Esophagus (tissue), 2 donors: ENCODE data around the gene MPZL1. TPM values are rescaled to one million over a fixed set of nuclear protein-coding genes. Genes with fewer than 3 reads are reported as not detected.
A peak's percentile ranks its signal among the peaks of the same experiment; 100 is the strongest.
"Not testable (repeated sequence)": the region's sequence is repeated elsewhere in the genome, so short reads cannot be mapped to it uniquely, and the experiment has no call there.

Experiments used
- H3K27ac ChIP-seq, 2 donors: one replicate each; pipeline ENCODE4 v1.5.1; 2013; ENCODE audit warnings: low read depth in 2 of 2, mild to moderate bottlenecking in 2 of 2, inconsistent platforms in 1 of 2, low read length in 1 of 2, moderate library complexity in 1 of 2
- H3K27me3 ChIP-seq, 2 donors: one replicate each; pipeline ENCODE4 v1.6.1; 2013; ENCODE audit warnings: low read length in 2 of 2, control low read depth in 1 of 2, mild to moderate bottlenecking in 1 of 2; ENCODE audit not compliant: insufficient read depth in 2 of 2, control insufficient read depth in 1 of 2
- H3K36me3 ChIP-seq, 2 donors: one replicate each; pipeline ENCODE4 v1.6.1; 2013; ENCODE audit warnings: low read length in 1 of 2; ENCODE audit not compliant: control insufficient read depth in 2 of 2, insufficient read depth in 2 of 2
- H3K4me1 ChIP-seq, 2 donors: one replicate each; pipeline ENCODE4 v1.6.1; 2013; ENCODE audit warnings: low read length in 1 of 2; ENCODE audit not compliant: control insufficient read depth in 2 of 2, insufficient read depth in 2 of 2
- H3K4me3 ChIP-seq, 2 donors: one replicate each; pipeline ENCODE4 v1.5.1; 2013; ENCODE audit warnings: low read length in 2 of 2, mild to moderate bottlenecking in 2 of 2, low read depth in 1 of 2, moderate library complexity in 1 of 2
- H3K9me3 ChIP-seq, 2 donors: one replicate each; pipeline ENCODE4 v1.6.1; 2013; ENCODE audit warnings: mild to moderate bottlenecking in 2 of 2, low read depth in 1 of 2, low read length in 1 of 2, moderate library complexity in 1 of 2; ENCODE audit not compliant: control insufficient read depth in 2 of 2, insufficient read depth in 1 of 2
- WGBS, 2 donors: extraction: QIAGEN DNeasy Blood & Tissue Kit; methylation state at CpG; one replicate each; pipeline ENCODE4 v1.1.7; 2013; 5-methylcytosine and 5-hydroxymethylcytosine counted together
- polyA plus RNA-seq, 2 donors: library from polyadenylated mRNA; stranded (reverse); fragments of 200-250 nt; gene quantifications; one replicate each; pipeline ENCODE4 v1.2.3, GENCODE V29; 2013
- donor health status: healthy with polysubstance abuse.
- donor health status: Bipolar disorder and iron deficiency.

MPZL1 gene
- polyA plus RNA-seq, 2 donors: 16.2 to 22.5 TPM

DNA sequence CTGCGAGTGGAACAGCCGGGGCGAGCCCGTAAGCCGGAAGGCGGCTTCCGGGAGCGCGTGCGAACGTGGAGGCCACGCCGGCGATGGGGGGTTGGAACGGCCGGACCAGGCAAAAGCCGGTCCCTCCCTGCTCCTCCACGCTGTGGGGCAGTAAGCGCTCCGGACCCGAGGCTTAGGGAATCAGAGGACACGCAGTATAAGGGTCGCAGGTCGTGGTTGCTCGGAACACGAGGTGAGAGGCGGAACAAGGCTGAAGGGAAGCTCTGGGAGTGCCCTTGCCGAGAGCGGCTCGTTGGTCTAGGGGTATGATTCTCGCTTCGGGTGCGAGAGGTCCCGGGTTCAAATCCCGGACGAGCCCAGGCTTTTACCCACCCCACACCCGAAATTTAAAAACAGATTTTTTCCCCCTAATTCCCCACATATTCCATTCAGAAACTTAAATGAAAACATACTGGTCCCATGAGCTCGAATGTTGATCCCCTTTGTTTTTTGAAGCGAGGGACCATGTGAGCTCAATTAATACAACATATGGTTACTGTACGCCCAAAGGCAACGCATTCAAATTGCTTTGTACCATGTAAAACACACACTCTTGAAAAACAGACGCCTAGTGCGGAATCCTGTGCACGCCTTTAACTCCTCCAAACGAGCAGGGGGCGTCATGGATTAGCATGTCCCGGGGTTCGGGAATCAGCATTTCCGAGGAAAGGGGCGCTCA is 7.2 kb upstream of the MPZL1 start:
- Histone ChIP-seq H3K4me3 (peak overlapping the region; percentile 56 to 80), H3K27me3 (no peaks in the 10 kb centered on the region), H3K9me3 (no peaks in the 10 kb centered on the region), H3K27ac (peak overlapping the region; percentile 88 to 92), H3K36me3 (no peaks in the 10 kb centered on the region), H3K4me1 (peaks cover 0 to 2% of the 10 kb centered on the region in 2 donors)
- WGBS, 2 donors: 0 to 1% methylated on average over 47 to 50 of the region's 50 CpGs

- Histone ChIP-seq H3K9me3 (no peaks in the 10 kb centered on the region), H3K27ac (peak overlapping the region; percentile 61 to 92), H3K27me3 (no peaks in the 10 kb centered on the region), H3K4me3 (peak overlapping the region; percentile 53 to 73), H3K36me3 (no peaks in the 10 kb centered on the region), H3K4me1 (peaks cover 0 to 2% of the 10 kb centered on the region in 2 donors)
- WGBS, 2 donors: 0 to 1% methylated on average over 26 of the region's 26 CpGs
Measured at GRCh38 chr1:167715157-167715999, 6.4 kb upstream of the MPZL1 start.

- Histone ChIP-seq H3K9me3 (no peaks in the 10 kb centered on the region), H3K36me3 (no peaks in the 10 kb centered on the region), H3K4me3 (peak overlapping the region; percentile 43 to 73), H3K27me3 (no peaks in the 10 kb centered on the region), H3K27ac (no peak overlapping the region), H3K4me1 (peaks cover 0 to 2% of the 10 kb centered on the region in 2 donors)
- WGBS, 2 donors: 2% methylated on average over 4 of the region's 4 CpGs
Measured at GRCh38 chr1:167716000-167716271, 5.8 kb upstream of the MPZL1 start.

DNA sequence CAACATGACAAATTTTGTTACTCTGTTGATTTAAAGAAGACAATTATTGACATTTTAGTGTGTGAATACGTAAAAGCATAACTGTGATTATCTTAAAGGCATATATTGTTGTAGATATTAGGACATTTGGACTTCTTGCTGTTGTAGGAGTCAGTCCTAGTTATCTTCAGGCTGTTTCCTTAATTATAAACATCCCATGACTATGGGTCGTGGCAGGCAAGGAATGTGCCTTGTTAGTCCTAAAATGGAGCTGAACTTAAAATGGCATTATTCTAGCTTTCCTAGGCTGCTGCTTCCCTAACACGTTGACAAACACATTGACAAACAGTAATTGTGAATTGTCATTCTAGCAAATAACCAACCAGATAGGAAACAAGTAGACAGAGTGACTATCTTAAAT is 4.4 kb upstream of the MPZL1 start:
- Histone ChIP-seq H3K36me3 (no peaks in the 10 kb centered on the region), H3K9me3 (no peaks in the 10 kb centered on the region), H3K27me3 (no peaks in the 10 kb centered on the region), H3K27ac (no peak overlapping the region), H3K4me3 (no peak overlapping the region), H3K4me1 (peaks cover 0 to 2% of the 10 kb centered on the region in 2 donors)
- WGBS, 2 donors: 82 to 85% methylated on average over 3 of the region's 3 CpGs

GRCh38 chr1:167718914-167719691 is 2.7 kb upstream of the MPZL1 start:
- no peaks in the 10 kb centered on the region for H3K27me3 ChIP-seq
- no peaks in the 10 kb centered on the region for H3K36me3 ChIP-seq
- H3K27ac ChIP-seq: no peak overlapping the region
- H3K4me3 ChIP-seq: no peak overlapping the region
- 91 to 94% methylated on average over 7 of the region's 7 CpGs for WGBS, 2 donors
- peaks cover 0 to 4% of the 10 kb centered on the region in 2 donors for H3K4me1 ChIP-seq
- H3K9me3 ChIP-seq: no peaks in the 10 kb centered on the region

DNA sequence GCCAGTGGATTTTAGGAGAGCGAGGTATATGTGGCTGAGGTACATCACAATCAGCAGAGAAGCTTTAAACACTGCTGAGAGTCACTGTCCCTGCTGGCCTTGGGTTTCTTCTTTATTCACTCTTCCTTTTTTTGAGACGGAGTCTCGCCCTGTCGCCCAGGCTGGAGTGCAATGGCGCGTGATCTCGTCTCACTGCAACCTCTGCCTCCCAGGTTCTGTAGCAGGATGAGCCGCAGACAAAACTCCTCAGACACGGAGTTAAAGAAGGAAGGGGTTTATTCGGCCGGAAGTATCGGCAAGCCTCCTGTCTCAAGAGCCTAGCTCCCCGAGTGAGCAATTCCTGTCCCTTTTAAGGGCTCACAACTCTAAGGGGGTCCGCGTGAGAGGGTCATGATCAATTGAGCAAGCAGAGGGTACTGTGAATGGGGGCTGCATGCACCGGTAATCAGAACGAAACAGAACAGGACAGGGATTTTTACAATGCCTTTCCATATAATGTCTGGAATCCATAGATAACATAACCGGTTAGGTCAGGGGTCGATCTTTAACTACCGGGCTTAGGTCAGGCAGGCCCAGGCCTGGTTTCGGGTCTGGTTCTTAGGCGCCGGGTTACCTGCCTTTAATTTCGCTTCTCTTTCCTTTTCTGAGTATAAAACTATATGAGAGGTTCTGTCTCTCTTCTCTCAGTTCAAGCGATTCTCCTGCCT is 1.9 kb upstream of the MPZL1 start:
- not testable (repeated sequence) for H3K27ac ChIP-seq, H3K9me3 ChIP-seq, H3K4me3 ChIP-seq, H3K4me1 ChIP-seq, H3K36me3 ChIP-seq, H3K27me3 ChIP-seq
- 90 to 94% methylated on average over 25 of the region's 25 CpGs for WGBS, 2 donors

DNA sequence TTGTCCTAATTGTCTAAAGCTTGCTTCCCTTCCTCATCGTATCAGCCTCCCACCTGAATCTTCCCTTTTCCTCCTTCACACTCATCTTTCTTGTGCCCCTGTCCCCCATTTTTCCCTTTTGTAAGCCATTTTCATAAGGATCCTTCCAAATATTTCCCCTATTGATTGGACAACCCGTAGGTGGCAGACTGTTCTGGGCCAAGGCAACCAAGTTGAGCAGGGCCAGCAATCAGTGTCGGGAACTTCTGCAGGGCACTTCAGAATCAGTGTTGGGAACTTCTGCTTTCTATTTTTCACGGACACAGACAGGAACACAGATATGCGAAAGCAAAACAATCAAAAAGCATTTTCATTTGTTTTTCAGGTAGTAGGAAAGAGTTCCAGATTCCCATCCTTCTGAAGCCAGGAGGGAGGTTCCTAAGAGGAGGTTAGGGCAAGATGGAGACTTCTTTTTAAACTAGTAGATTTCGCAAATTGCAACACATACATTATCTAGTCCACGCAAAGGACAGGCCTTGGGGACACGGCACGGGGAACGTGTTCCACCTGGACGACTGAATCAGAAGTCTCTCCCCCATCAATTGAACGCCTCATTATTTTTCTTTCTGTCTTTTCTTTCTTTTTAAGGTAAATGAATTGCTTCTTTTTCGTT is 691 bp upstream of the MPZL1 start:
- H3K4me1 ChIP-seq: peaks cover 0 to 7% of the 10 kb centered on the region in 2 donors
- peak overlapping the region; percentile 74 to 92 for H3K4me3 ChIP-seq
- peak overlapping the region; percentile 91 for H3K27ac ChIP-seq
- H3K27me3 ChIP-seq: no peaks in the 10 kb centered on the region
- H3K36me3 ChIP-seq: no peaks in the 10 kb centered on the region
- H3K9me3 ChIP-seq: no peaks in the 10 kb centered on the region
- WGBS, 2 donors: 11 to 16% methylated on average over 13 of the region's 13 CpGs

DNA sequence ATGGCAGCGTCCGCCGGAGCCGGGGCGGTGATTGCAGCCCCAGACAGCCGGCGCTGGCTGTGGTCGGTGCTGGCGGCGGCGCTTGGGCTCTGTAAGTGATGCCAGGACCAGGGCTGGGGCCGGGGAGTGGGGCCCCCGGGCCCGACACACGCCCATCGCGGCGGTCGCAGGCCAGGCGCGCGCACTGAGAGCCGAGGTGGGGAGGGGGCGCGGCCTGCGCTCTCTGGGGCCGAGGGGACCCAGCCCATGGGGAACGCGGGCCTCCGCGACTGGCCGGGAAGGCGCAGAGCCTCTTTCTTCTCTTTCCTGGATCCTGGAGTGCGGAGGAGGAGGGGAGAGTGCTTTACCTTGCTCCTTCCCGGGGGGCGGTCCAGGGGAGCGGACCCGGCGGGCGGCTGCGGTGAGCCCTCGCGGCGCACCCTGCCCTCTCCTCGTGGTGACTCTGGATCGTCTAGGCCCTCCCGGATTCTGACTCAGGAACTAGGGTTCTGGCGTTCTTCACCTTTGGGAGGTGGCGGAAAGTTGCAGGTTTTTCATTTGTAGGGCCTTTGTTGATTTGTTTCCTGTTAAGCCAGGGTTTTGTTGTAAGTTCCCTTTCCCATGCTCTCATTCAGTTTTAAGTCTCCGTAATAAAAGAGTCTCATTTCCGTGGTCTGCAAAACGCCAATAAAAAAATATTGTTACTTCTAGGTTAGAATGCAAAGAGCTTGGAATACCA is 529 bp downstream of the MPZL1 start:
- 1% methylated on average over 42 to 51 of the region's 52 CpGs for WGBS, 2 donors
- Histone ChIP-seq H3K9me3 (no peaks in the 10 kb centered on the region), H3K27ac (peak overlapping the region; percentile 90 to 91), H3K36me3 (no peaks in the 10 kb centered on the region), H3K4me1 (peaks cover 0 to 7% of the 10 kb centered on the region in 2 donors), H3K27me3 (no peaks in the 10 kb centered on the region), H3K4me3 (peak overlapping the region; percentile 74 to 92)
